RCC 7860 (cell line): ENCODE data around the gene CCDC82.

Experiments
- DNase-seq: peaks from one replicate; pipeline ENCODE4 v3.0.0-alpha.2; 2015; ENCODE audit warnings: low spot score
- FAIRE-seq: peaks from 2 replicates; lab custom pipeline; 2012; peaks lifted over from hg19 to GRCh38; lab: Jason Lieb, UNC

Gene CCDC82

GRCh38 chr11:96309016-96309642 is 80.6 kb downstream of the CCDC82 start:
- peak; percentile 68 for FAIRE-seq
- DNase-seq: peak; percentile 66

GRCh38 chr11:96307776-96308140 is 82.0 kb downstream of the CCDC82 start:
- FAIRE-seq (peak; percentile 89), DNase-seq (peak; percentile 88)

GRCh38 chr11:96306933-96307775 is 82.6 kb downstream of the CCDC82 start:
- DNase-seq: peak; percentile 99
- FAIRE-seq: peak; percentile 90

- DNase-seq (no peak), FAIRE-seq (no peak)
Measured at GRCh38 chr11:96306600-96306932, 83.1 kb downstream of the CCDC82 start.

GRCh38 chr11:96306071-96306470 is 83.6 kb downstream of the CCDC82 start:
- DNase-seq (no peak), FAIRE-seq (no peak)

GRCh38 chr11:96303980-96304379 is 85.7 kb downstream of the CCDC82 start:
- FAIRE-seq: no peak

GRCh38 chr11:96303064-96303463 is 86.6 kb downstream of the CCDC82 start:
- peak; percentile 44 for DNase-seq
- peak; percentile 86 for FAIRE-seq

More at GRCh38 chr11:96303980-96304379, 85.7 kb downstream of the CCDC82 start:
- no peak for DNase-seq
